ENCODE data around the gene SLC39A2. TPM values are rescaled to one million over a fixed set of nuclear protein-coding genes. Genes with fewer than 3 reads are reported as not detected.

The SLC39A2 gene
- total RNA-seq (2022; extraction: Qiagen RNA extraction; ENCODE audit: low read depth) = 0.09 TPM in 1 of 5 replicates, not detected in the others

GRCh38 chr14:20998674-20999366 lies at the start of gene SLC39A2:
TSS of gene SLC39A2 (plus strand) at chr14:20999293. CDS start at chr14:20999447, 154 bp downstream.

GRCh38 chr14:20954736-20955537 lies 44.2 kb upstream of the SLC39A2 start, which contains the start of gene RNASE2:
TSS of gene RNASE2 (plus strand) at chr14:20955487. CDS start at chr14:20955772, 285 bp downstream.

GRCh38 chr14:20989787-20990600 lies 9.1 kb upstream of the SLC39A2 start, which contains the start of gene METTL17:
TSS of gene METTL17 (plus strand) at chr14:20989980. CDS start at chr14:20990003, 23 bp downstream.

GRCh38 chr14:21024585-21025370 lies 25.7 kb downstream of the SLC39A2 start, which contains the start of gene NDRG2:
TSS of gene NDRG2 (minus strand) at chr14:21025061. CDS start at chr14:21023315, 1,746 bp downstream.

GRCh38 chr14:21029917-21030316 lies 30.8 kb downstream of the SLC39A2 start, which contains the start of gene TPPP2:
TSS of gene TPPP2 (plus strand) at chr14:21030217. CDS start at chr14:21030582, 365 bp downstream.

GRCh38 chr14:21034707-21035106 lies 35.6 kb downstream of the SLC39A2 start, which contains the start of gene RNASE13:
TSS of gene RNASE13 (minus strand) at chr14:21034807. CDS start at chr14:21034288, 519 bp downstream.

GRCh38 chr14:21041676-21042433 lies 42.8 kb downstream of the SLC39A2 start, which contains the start of gene RNASE7:
TSS of gene RNASE7 (plus strand) at chr14:21042362. CDS start at chr14:21042993, 631 bp downstream.

Other genes with a start within 250 kb of the SLC39A2 start
- not detected in 5 replicates for gene EDDM3B, start 230.9 kb upstream of the SLC39A2 start, total RNA-seq (2022; extraction: Qiagen RNA extraction; ENCODE audit: low read depth)
- gene RNASE6, start 218.0 kb upstream of the SLC39A2 start, total RNA-seq (2022; extraction: Qiagen RNA extraction; ENCODE audit: low read depth) = not detected in 5 replicates
- 0.22 to 0.36 TPM (median 0.26 TPM) in 4 of 5 replicates, not detected in the other for gene RNASE1, start 196.4 kb upstream of the SLC39A2 start, total RNA-seq (2022; extraction: Qiagen RNA extraction; ENCODE audit: low read depth)
- not detected in 5 replicates for gene RNASE3, start 107.9 kb upstream of the SLC39A2 start, total RNA-seq (2022; extraction: Qiagen RNA extraction; ENCODE audit: low read depth)
- gene RNASE2, start 43.8 kb upstream of the SLC39A2 start, total RNA-seq (2022; extraction: Qiagen RNA extraction; ENCODE audit: low read depth) = not detected in 5 replicates
- 70.0 to 77.7 TPM (median 75.4 TPM) in 5 replicates for gene METTL17, start 9.3 kb upstream of the SLC39A2 start, total RNA-seq (2022; extraction: Qiagen RNA extraction; ENCODE audit: low read depth)
- 2.8 to 3.7 TPM (median 3.0 TPM) in 5 replicates for gene NDRG2, start 25.8 kb downstream of the SLC39A2 start, total RNA-seq (2022; extraction: Qiagen RNA extraction; ENCODE audit: low read depth)
- not detected in 5 replicates for gene TPPP2, start 30.9 kb downstream of the SLC39A2 start, total RNA-seq (2022; extraction: Qiagen RNA extraction; ENCODE audit: low read depth)
- gene RNASE13, start 35.5 kb downstream of the SLC39A2 start, total RNA-seq (2022; extraction: Qiagen RNA extraction; ENCODE audit: low read depth) = not detected in 5 replicates
- not detected in 5 replicates for gene RNASE7, start 43.1 kb downstream of the SLC39A2 start, total RNA-seq (2022; extraction: Qiagen RNA extraction; ENCODE audit: low read depth)
- not detected in 5 replicates for gene RNASE8, start 58.5 kb downstream of the SLC39A2 start, total RNA-seq (2022; extraction: Qiagen RNA extraction; ENCODE audit: low read depth)
- 10.3 to 13.8 TPM (median 12.3 TPM) in 5 replicates for gene ARHGEF40, start 71.0 kb downstream of the SLC39A2 start, total RNA-seq (2022; extraction: Qiagen RNA extraction; ENCODE audit: low read depth)
- 19.5 to 32.9 TPM (median 29.0 TPM) in 5 replicates for gene ZNF219, start 99.4 kb downstream of the SLC39A2 start, total RNA-seq (2022; extraction: Qiagen RNA extraction; ENCODE audit: low read depth)
- gene TMEM253, start 101.8 kb downstream of the SLC39A2 start, total RNA-seq (2022; extraction: Qiagen RNA extraction; ENCODE audit: low read depth) = 0.37 to 1.4 TPM (median 1.1 TPM) in 5 replicates
- not detected in 5 replicates for gene OR5AU1, start 156.8 kb downstream of the SLC39A2 start, total RNA-seq (2022; extraction: Qiagen RNA extraction; ENCODE audit: low read depth)